ENCODE measurements around the gene SEC31B. TPM values are rescaled to one million over a fixed set of nuclear protein-coding genes. Genes with fewer than 3 reads are reported as not detected.
A peak's percentile ranks its signal among the peaks of the same experiment; 100 is the strongest.

SEC31B gene
- total RNA-seq, 6 experiments from 2014 or later: 2.3 to 4.1 (median 2.5) TPM

DNA sequence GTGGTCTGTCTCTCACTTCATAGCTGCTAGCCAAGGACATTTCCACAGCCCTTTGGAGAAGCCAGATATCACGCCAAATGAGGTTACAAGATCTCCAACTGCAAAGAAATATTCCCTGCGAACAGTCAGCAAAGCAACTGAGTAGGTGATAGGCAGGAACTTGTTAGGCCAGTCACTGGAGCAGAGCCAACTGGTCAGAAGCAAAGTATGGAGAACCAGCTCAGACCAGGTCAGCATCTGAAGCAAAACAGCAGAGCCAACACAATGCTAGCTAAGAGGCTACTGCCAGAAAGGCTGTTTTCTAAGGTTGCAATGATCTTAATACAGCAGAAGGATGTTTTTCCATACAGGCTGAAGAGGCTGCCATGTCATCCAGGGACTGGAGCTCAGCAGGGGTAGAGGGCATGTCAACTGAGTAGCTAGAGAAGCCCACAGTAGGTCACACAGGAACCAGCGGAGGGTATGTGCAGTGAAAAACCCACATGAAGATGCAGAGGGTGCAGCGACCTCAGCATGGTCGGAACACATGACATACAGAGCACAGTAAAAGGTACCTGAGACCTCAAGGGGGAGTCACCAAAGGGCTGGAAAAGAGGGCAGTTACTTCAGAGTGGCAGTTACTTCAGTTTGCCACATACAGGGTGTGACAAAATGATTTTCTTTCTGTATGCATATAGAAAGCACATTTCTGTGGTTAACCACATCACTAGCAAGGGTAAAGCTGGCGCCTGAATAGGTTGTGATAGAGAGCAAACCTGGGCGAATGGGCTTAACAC is 8.9 kb downstream of the SEC31B start:
- Mint-ChIP-seq H3K27ac (no peak overlapping the region), H3K9me3 (no peaks in the 10 kb centered on the region), H3K27me3 (ENCODE audit: insufficient read depth) (peaks cover 2% of the 10 kb centered on the region), H3K4me1 (ENCODE audit: low read depth) (peaks cover 30% of the 10 kb centered on the region), H3K36me3 (ENCODE audit: low read depth) (no peaks in the 10 kb centered on the region), H3K4me3 (no peak overlapping the region)
- TF ChIP-seq, protein P1, sequence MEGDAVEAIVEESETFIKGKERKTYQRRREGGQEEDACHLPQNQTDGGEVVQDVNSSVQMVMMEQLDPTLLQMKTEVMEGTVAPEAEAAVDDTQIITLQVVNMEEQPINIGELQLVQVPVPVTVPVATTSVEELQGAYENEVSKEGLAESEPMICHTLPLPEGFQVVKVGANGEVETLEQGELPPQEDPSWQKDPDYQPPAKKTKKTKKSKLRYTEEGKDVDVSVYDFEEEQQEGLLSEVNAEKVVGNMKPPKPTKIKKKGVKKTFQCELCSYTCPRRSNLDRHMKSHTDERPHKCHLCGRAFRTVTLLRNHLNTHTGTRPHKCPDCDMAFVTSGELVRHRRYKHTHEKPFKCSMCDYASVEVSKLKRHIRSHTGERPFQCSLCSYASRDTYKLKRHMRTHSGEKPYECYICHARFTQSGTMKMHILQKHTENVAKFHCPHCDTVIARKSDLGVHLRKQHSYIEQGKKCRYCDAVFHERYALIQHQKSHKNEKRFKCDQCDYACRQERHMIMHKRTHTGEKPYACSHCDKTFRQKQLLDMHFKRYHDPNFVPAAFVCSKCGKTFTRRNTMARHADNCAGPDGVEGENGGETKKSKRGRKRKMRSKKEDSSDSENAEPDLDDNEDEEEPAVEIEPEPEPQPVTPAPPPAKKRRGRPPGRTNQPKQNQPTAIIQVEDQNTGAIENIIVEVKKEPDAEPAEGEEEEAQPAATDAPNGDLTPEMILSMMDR (IDR thresholded peaks at IDR 0.05): no peak
- DNase-seq: no peak

DNA sequence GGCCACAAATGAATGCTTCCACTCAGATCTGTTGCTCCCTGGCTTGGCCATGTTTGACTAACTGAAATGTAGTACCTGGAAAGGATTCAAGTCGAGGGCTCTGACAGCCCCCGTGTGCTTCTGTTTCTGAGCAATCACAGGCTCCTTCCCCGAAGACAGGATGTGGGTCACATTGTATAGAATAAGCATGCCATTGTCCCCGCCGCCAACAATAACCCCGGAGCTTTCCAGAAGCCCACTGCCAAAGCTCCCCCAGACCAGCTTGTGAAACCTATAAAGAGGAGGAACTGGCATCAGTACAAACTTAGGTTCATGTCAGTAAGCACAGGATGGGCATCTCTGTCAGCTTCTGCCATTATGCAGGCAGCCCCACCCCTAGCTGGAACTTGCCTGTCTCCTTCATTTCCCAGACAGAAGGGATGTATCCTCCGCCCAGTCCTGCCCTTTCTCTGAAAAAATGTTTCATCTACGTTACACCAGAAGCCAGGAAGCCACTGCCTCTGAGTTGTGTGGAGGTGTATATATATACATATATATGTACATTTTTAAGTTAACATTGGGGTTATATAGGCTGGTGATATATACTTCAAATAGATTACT is 10.3 kb downstream of the SEC31B start:
- Mint-ChIP-seq H3K4me1 (ENCODE audit: low read depth) (peaks cover 44% of the 10 kb centered on the region), H3K27me3 (ENCODE audit: insufficient read depth) (peaks cover 2% of the 10 kb centered on the region), H3K27ac (no peak overlapping the region), H3K9me3 (no peaks in the 10 kb centered on the region), H3K4me3 (no peak overlapping the region), H3K36me3 (ENCODE audit: low read depth) (peaks cover 11% of the 10 kb centered on the region; the same call in 1 of the 2 replicates)
- DNase-seq: no peak
- TF ChIP-seq, protein P1 (IDR thresholded peaks at IDR 0.05): no peak

DNA sequence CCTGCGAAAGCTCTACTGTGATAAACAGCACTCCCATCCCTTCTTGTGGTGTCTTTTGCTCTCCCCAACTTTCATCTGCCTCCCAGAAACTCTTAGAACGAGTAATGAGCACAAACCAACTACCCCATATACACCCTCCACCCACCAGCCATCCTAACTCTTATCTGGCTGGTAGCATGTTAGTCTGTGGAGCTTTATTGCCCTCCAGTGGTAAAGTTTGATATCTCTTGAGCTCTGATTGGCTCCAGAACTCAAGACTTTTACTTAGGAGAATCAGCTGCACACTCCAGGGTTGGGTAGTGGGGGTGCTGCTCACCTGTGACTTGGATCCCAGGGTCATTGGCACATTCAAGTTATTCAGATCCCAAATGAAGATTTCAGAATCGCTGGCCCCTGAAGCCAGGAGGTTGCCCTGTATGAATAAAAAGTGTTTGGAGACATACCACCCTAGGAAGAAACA is 10.9 kb downstream of the SEC31B start:
- Mint-ChIP-seq H3K4me3 (no peak overlapping the region), H3K27me3 (ENCODE audit: insufficient read depth) (peaks cover 2% of the 10 kb centered on the region), H3K27ac (no peak overlapping the region), H3K36me3 (ENCODE audit: low read depth) (peaks cover 11% of the 10 kb centered on the region; the same call in 1 of the 2 replicates), H3K9me3 (no peaks in the 10 kb centered on the region), H3K4me1 (ENCODE audit: low read depth) (peaks cover 50% of the 10 kb centered on the region)
- peak; percentile 53 for DNase-seq
- TF ChIP-seq, protein P1 (IDR thresholded peaks at IDR 0.05): peak; percentile 85

GRCh38 chr10:100508266-100508665 is 11.4 kb downstream of the SEC31B start:
- H3K36me3 Mint-ChIP-seq (ENCODE audit: low read depth): peaks cover 11% of the 10 kb centered on the region; the same call in 1 of the 2 replicates
- DNase-seq: no peak
- TF ChIP-seq, protein P1 (IDR thresholded peaks at IDR 0.05): no peak
- H3K27me3 Mint-ChIP-seq (ENCODE audit: insufficient read depth): peaks cover 2% of the 10 kb centered on the region
- peaks cover 55% of the 10 kb centered on the region for H3K4me1 Mint-ChIP-seq (ENCODE audit: low read depth)
- H3K9me3 Mint-ChIP-seq: no peaks in the 10 kb centered on the region
- no peak overlapping the region for H3K4me3 Mint-ChIP-seq
- no peak overlapping the region for H3K27ac Mint-ChIP-seq

DNA sequence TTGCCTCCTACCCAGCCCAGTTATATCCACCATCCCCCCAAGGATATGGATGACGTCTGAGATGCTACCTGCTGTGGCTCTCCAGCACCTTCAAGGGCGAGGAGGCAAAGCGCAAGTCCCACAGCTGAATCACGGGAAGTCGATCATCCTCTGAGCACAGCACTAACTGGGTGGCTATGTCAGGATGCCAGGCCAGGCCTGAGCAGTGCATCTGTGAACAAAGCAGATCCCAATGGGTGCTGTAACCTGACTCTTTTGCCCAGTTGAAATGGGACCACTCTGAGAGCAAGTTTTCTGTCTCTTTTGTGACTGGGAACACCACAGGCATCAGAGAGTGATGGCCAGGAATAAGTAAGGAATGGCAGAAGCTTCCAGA is 12.3 kb downstream of the SEC31B start:
- peaks cover 64% of the 10 kb centered on the region for H3K4me1 Mint-ChIP-seq (ENCODE audit: low read depth)

More for the DNA sequence above, 12.3 kb downstream of the SEC31B start:
- H3K36me3 Mint-ChIP-seq (ENCODE audit: low read depth): peaks cover 11% of the 10 kb centered on the region; the same call in 1 of the 2 replicates
- H3K27me3 Mint-ChIP-seq (ENCODE audit: insufficient read depth): peaks cover 2% of the 10 kb centered on the region
- no peak overlapping the region for H3K4me3 Mint-ChIP-seq
- H3K27ac Mint-ChIP-seq: peak overlapping the region; percentile 24
- TF ChIP-seq, protein P1 (IDR thresholded peaks at IDR 0.05): no peak
- H3K9me3 Mint-ChIP-seq: no peaks in the 10 kb centered on the region
- DNase-seq: no peak

Measured in HFFc6 (cell line).